Panc1 (cell line): ENCODE measurements around the gene AIFM3. TPM values are rescaled to one million over a fixed set of nuclear protein-coding genes. Genes with fewer than 3 reads are reported as not detected.
"Not testable (repeated sequence)": the region's sequence is repeated elsewhere in the genome, so short reads cannot be mapped to it uniquely, and the experiment has no call there.

Experiments
- ATAC-seq: fragments of 200-7000 bp; cut with Tn5 transposase; 2 replicates; pipeline ENCODE4 v1.9.1; 2020; ENCODE audit warnings: mild to moderate bottlenecking, moderate library complexity
- BruUV-seq: library from RNA; stranded (reverse); fragments of 400-500 nt; replicated peaks from 2 replicates; lab custom pipeline; 2021; lab: Mats Ljungman, UMichigan
- CTCF ChIA-PET: fragments of 300-600 bp; sonication (Branson Sonifier 250); formaldehyde crosslinking; loops from one replicate; lab custom pipeline; 2022; ENCODE audit warnings: antibody characterized with exemption; lab: Charles Lee
- POLR2A ChIA-PET: fragments of 300-600 bp; sonication (Branson Sonifier 250); formaldehyde crosslinking; loops from one replicate; lab custom pipeline; 2022; ENCODE audit warnings: antibody characterized with exemption; lab: Charles Lee
- DNase-seq: peaks from one replicate; pipeline ENCODE4 v3.0.0-alpha.2; 2010; ENCODE audit warnings: low read depth, low spot score
- H3K27ac ChIP-seq: 2 replicates; pipeline ENCODE4 v1.5.1; 2011; ENCODE audit warnings: mild to moderate bottlenecking, low read length, inconsistent platforms
- H3K27me3 ChIP-seq: fragments of 200-500 bp; sonication (Bioruptor generic); 2 replicates; pipeline ENCODE4 v1.6.0; 2014; ENCODE audit warnings: low read length, inconsistent platforms; ENCODE audit not compliant: control insufficient read depth, insufficient read depth
- H3K36me3 ChIP-seq: fragments of 200-500 bp; sonication (Bioruptor generic); 2 replicates; pipeline ENCODE4 v1.5.1; 2014; ENCODE audit warnings: inconsistent platforms, mild to moderate bottlenecking, low read length, moderate library complexity; ENCODE audit not compliant: control insufficient read depth, insufficient read depth
- H3K4me1 ChIP-seq: 2 replicates; pipeline ENCODE4 v1.5.1; 2011; ENCODE audit warnings: inconsistent platforms, mild to moderate bottlenecking, low read length, moderate library complexity; ENCODE audit not compliant: control insufficient read depth, insufficient read depth
- H3K4me3 ChIP-seq, 2 experiments: 2 replicates each; pipeline ENCODE4 v1.5.1; 2011 to 2012; ENCODE audit warnings: low read depth in 2 of 2, low read length in 2 of 2, mild to moderate bottlenecking in 2 of 2, inconsistent platforms in 1 of 2, moderate library complexity in 1 of 2
- H3K9me3 ChIP-seq: fragments of 200-500 bp; sonication (Bioruptor generic); 2 replicates; pipeline ENCODE4 v1.5.1; 2014; ENCODE audit warnings: low read depth, mild to moderate bottlenecking, inconsistent platforms, low read length, moderate library complexity; ENCODE audit not compliant: control insufficient read depth, insufficient read depth
- POLR2AphosphoS5 ChIP-seq: IDR thresholded peaks from 2 replicates; pipeline ENCODE4 v1.6.1; 2012; ENCODE audit warnings: mild to moderate bottlenecking, low read depth, low read length, moderate library complexity
- REST ChIP-seq, 2 experiments: IDR thresholded peaks; 2 replicates each; pipeline ENCODE4 v1.6.1; 2011 to 2012; ENCODE audit warnings: low read depth in 2 of 2, control low read depth in 1 of 2, low read length in 1 of 2, mild to moderate bottlenecking in 1 of 2, moderate library complexity in 1 of 2; ENCODE audit not compliant: insufficient read depth in 1 of 2
- SIN3A ChIP-seq: IDR thresholded peaks from 2 replicates; pipeline ENCODE4 v1.6.1; 2012; ENCODE audit warnings: low read depth, mild to moderate bottlenecking, low read length, moderate library complexity, borderline replicate concordance; ENCODE audit not compliant: insufficient read depth
- TCF7L2 ChIP-seq: IDR thresholded peaks from 2 replicates; pipeline ENCODE4 v1.6.1; 2011; ENCODE audit warnings: mild to moderate bottlenecking, low read depth, low read length, inconsistent platforms
- in situ Hi-C: cut with HindIII; loops from 2 replicates; pipeline ENCODE4 v1.10.0; 2016; ENCODE audit warnings: low sequenced_read_pairs, low pct_unique_long_range_greater_than_20kb
- intact Hi-C: fragments of 100-400 bp; cut with micrococcal nuclease; formaldehyde crosslinking; loops from one replicate; pipeline ENCODE4 v1.10.0; 2022; ENCODE audit not compliant: unreplicated experiment
- total RNA-seq: library from RNA; stranded (reverse); gene quantifications from one replicate; pipeline ENCODE4 v1.2.1, GENCODE V29; 2021; ENCODE audit not compliant: unreplicated experiment
- TF ChIP-seq, protein P1 (sequence below): fragments of 450-650 bp; IDR thresholded peaks from 2 replicates; pipeline ENCODE4 v1.5.1; 2017; ENCODE audit warnings: mild to moderate bottlenecking

Gene AIFM3
- total RNA-seq, 1 experiment from 2014 or later = 2.7 TPM

- POLR2A ChIA-PET = interaction anchor here (0.5 kb wide), 2 partner anchors 16 to 186 kb away, joined by 4 to 5 read pairs; no protein-coding TSS in a partner anchor
- intact Hi-C loops (no loop called here), in situ Hi-C loops (no loop called here)
- H3K27me3 ChIP-seq = no peaks in the 10 kb centered on the region
- ATAC-seq = no peak
- no TSS peak for BruUV-seq
- no peak overlapping the region for H3K27ac ChIP-seq
- H3K4me1 ChIP-seq = no peaks in the 10 kb centered on the region
- H3K9me3 ChIP-seq = no peaks in the 10 kb centered on the region
- no peak overlapping the region for H3K4me3 ChIP-seq
- CTCF ChIA-PET = interaction anchor here (0.6 kb wide), 1 partner anchor 11 kb away, joined by 4 read pairs; no protein-coding TSS in a partner anchor
- TF ChIP-seq, protein P1, sequence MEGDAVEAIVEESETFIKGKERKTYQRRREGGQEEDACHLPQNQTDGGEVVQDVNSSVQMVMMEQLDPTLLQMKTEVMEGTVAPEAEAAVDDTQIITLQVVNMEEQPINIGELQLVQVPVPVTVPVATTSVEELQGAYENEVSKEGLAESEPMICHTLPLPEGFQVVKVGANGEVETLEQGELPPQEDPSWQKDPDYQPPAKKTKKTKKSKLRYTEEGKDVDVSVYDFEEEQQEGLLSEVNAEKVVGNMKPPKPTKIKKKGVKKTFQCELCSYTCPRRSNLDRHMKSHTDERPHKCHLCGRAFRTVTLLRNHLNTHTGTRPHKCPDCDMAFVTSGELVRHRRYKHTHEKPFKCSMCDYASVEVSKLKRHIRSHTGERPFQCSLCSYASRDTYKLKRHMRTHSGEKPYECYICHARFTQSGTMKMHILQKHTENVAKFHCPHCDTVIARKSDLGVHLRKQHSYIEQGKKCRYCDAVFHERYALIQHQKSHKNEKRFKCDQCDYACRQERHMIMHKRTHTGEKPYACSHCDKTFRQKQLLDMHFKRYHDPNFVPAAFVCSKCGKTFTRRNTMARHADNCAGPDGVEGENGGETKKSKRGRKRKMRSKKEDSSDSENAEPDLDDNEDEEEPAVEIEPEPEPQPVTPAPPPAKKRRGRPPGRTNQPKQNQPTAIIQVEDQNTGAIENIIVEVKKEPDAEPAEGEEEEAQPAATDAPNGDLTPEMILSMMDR = no peak
- TF ChIP-seq SIN3A (no peak), REST (IDR thresholded peaks at IDR 0.05; ENCODE audit: insufficient read depth in 1 of 2, low read depth in 2 of 2, low read length in 1 of 2) (no peak), POLR2AphosphoS5 (no peak), TCF7L2 (no peak)
- DNase-seq = no peak
- H3K36me3 ChIP-seq = no peaks in the 10 kb centered on the region
These were observed 4.0 kb downstream of the AIFM3 start for GRCh38 chr22:20970939-20971657.

DNA sequence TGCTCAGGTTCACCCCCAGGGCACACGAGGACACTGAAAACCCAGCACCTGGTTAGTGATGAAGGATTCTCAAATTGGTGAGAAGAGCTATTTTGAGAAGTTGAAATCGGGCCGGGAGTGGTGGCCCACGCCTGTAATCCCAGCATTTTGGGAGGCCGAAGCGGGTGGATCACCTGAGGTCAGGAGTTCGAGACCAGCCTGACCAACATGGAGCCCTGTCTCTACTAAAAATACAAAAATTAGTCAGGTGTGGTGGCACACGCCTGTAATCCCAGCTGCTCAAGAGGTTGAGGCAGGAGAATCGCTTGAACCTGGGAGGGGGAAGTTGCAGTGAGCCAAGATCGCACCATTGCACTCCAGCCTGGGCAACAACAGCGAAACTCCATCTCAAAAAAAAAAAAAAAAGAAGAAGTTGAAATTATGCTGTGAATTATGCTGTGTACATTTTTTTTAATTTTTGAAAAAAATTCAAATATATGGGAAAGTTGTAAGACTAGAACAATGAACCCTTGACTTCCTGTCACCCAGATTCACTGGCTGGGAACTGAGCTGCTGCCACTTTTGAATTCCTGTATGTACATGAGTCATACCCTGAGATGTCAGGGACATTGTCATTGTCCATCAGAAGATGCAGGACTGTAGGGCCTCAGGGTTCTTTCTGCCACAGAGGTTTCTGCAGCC is 5.1 kb downstream of the AIFM3 start:
- BruUV-seq, in situ Hi-C loops, H3K27ac ChIP-seq, H3K9me3 ChIP-seq, ATAC-seq, H3K4me1 ChIP-seq, H3K36me3 ChIP-seq, H3K27me3 ChIP-seq, H3K4me3 ChIP-seq, DNase-seq, intact Hi-C loops: not testable (repeated sequence)
- ChIA-PET CTCF (interaction anchor here (0.6 to 1.0 kb wide), 2 partner anchors 9 to 86 kb away, joined by 4 to 6 read pairs; no protein-coding TSS in a partner anchor), POLR2A (interaction anchor here (0.7 kb wide), 1 partner anchor 14 kb away, joined by 4 read pairs; no protein-coding TSS in a partner anchor)
